Upper lobe of right lung (tissue), 1 donor: ENCODE measurements around the gene ZNRF3. TPM values are rescaled to one million over a fixed set of nuclear protein-coding genes. Genes with fewer than 3 reads are reported as not detected.
"Not testable (repeated sequence)": the region's sequence is repeated elsewhere in the genome, so short reads cannot be mapped to it uniquely, and the experiment has no call there.

Source experiments
- ATAC-seq: fragments of 200-7000 bp; cut with Tn5 transposase; one replicate; pipeline ENCODE4 v1.9.1; 2020; ENCODE audit warnings: mild to moderate bottlenecking, moderate library complexity
- DNase-seq: peaks from one replicate; pipeline ENCODE4 v3.0.0-alpha.2; 2020
- H3K27ac ChIP-seq: fragments of 200-600 bp; one replicate; pipeline ENCODE4 v1.8.0; 2022
- H3K27me3 ChIP-seq: fragments of 200-600 bp; one replicate; pipeline ENCODE4 v1.8.0; 2022; ENCODE audit warnings: mild to moderate bottlenecking
- H3K36me3 ChIP-seq: fragments of 200-600 bp; one replicate; pipeline ENCODE4 v1.8.0; 2022
- H3K4me1 ChIP-seq: fragments of 200-600 bp; one replicate; pipeline ENCODE4 v1.8.0; 2022
- H3K4me3 ChIP-seq: fragments of 200-600 bp; one replicate; pipeline ENCODE4 v1.8.0; 2022; ENCODE audit warnings: mild to moderate bottlenecking
- H3K9me3 ChIP-seq: fragments of 200-600 bp; one replicate; pipeline ENCODE4 v1.8.0; 2022
- CTCF ChIP-seq: fragments of 200-600 bp; IDR thresholded peaks from one replicate; pipeline ENCODE4 v1.8.0; 2022; ENCODE audit warnings: antibody characterized with exemption
- intact Hi-C: fragments of 100-400 bp; cut with DNase I; formaldehyde crosslinking; loops from one replicate; pipeline ENCODE4 v1.11.0; 2022
- total RNA-seq: library from RNA; stranded (reverse); fragmentation: NEBNext Ultra II Directional; extraction: Animal tissue kit (Norgen Biotek cat#: 25700); gene quantifications from one replicate; pipeline ENCODE4 v1.2.1, GENCODE V29; 2021
- donor health status: DM: no; HTN: yes; CAD: no; lungs with severe emphysema.

The ZNRF3 gene
- total RNA-seq, 1 donor from 2014 or later = 15.8 TPM

GRCh38 chr22:29003975-29004646, 120.7 kb downstream of the ZNRF3 start:
- Histone ChIP-seq H3K27ac (peak overlapping the region; percentile 44), H3K9me3 (no peaks in the 10 kb centered on the region), H3K4me3 (no peak overlapping the region), H3K27me3 (no peaks in the 10 kb centered on the region), H3K4me1 (peaks cover 9% of the 10 kb centered on the region), H3K36me3 (no peaks in the 10 kb centered on the region)
- ATAC-seq (peak; percentile 67), DNase-seq (no peak)
- no peak for TF ChIP-seq CTCF
- intact Hi-C loops = loop anchor here (10.0 kb wide), 1 partner anchor 69 kb away; no protein-coding TSS in a partner anchor

GRCh38 chr22:29004647-29005371, 121.4 kb downstream of the ZNRF3 start:
- intact Hi-C loops = loop anchor here (10.0 kb wide), 1 partner anchor 70 kb away; no protein-coding TSS in a partner anchor
- H3K4me3 ChIP-seq = no peak overlapping the region
- ATAC-seq (peak; percentile 89), DNase-seq (peak; percentile 83)
- no peaks in the 10 kb centered on the region for H3K9me3 ChIP-seq
- peak overlapping the region; percentile 44 for H3K27ac ChIP-seq
- no peaks in the 10 kb centered on the region for H3K36me3 ChIP-seq
- TF ChIP-seq CTCF = no peak
- no peaks in the 10 kb centered on the region for H3K27me3 ChIP-seq
- peaks cover 14% of the 10 kb centered on the region for H3K4me1 ChIP-seq

GRCh38 chr22:29005754-29006153, 122.4 kb downstream of the ZNRF3 start:
- peaks cover 14% of the 10 kb centered on the region for H3K4me1 ChIP-seq
- not testable (repeated sequence) for DNase-seq, ATAC-seq, H3K9me3 ChIP-seq, H3K36me3 ChIP-seq, H3K27me3 ChIP-seq, H3K4me3 ChIP-seq, H3K27ac ChIP-seq
- intact Hi-C loops = loop anchor here (10.0 kb wide), 1 partner anchor 71 kb away; no protein-coding TSS in a partner anchor

- H3K9me3 ChIP-seq = no peaks in the 10 kb centered on the region
- H3K4me3 ChIP-seq = no peak overlapping the region
- DNase-seq (no peak), ATAC-seq (no peak)
- TF ChIP-seq CTCF = no peak
- H3K4me1 ChIP-seq = peaks cover 18% of the 10 kb centered on the region
- no peaks in the 10 kb centered on the region for H3K27me3 ChIP-seq
- intact Hi-C loops = loop anchor here (10.0 kb wide), 1 partner anchor 72 kb away; no protein-coding TSS in a partner anchor
- peak overlapping the region; percentile 38 for H3K27ac ChIP-seq
- H3K36me3 ChIP-seq = no peaks in the 10 kb centered on the region
These were observed 123.0 kb downstream of the ZNRF3 start for GRCh38 chr22:29006346-29006745.

- ATAC-seq = no peak
- H3K27ac ChIP-seq = no peak overlapping the region
- peaks cover 24% of the 10 kb centered on the region for H3K4me1 ChIP-seq
- no peak for DNase-seq
- no peak for TF ChIP-seq CTCF
- H3K27me3 ChIP-seq = no peaks in the 10 kb centered on the region
- H3K9me3 ChIP-seq = no peaks in the 10 kb centered on the region
- H3K4me3 ChIP-seq = no peak overlapping the region
- intact Hi-C loops = loop anchor here (10.0 kb wide), 1 partner anchor 74 kb away; no protein-coding TSS in a partner anchor
- no peaks in the 10 kb centered on the region for H3K36me3 ChIP-seq
These were observed 125.8 kb downstream of the ZNRF3 start for GRCh38 chr22:29009148-29009547.
